ENCODE results near the gene ZDHHC8. TPM values are rescaled to one million over a fixed set of nuclear protein-coding genes. Genes with fewer than 3 reads are reported as not detected.

ZDHHC8 gene
- total and polyA plus RNA-seq, 10 of the 15 experiments (the other 5 are each of a cell fraction or from before 2014, with no cell fraction given), result 0.03 to 46.3 (median 5.3) TPM

- RAD21 ChIA-PET (ENCODE audit: unreplicated experiment), result no interaction called here
- POLR2A ChIA-PET, result no interaction called here
- Histone ChIP-seq H3K4me2 (ENCODE audit: control insufficient read depth, insufficient read depth) (no peak overlapping the region), H3K9ac (ENCODE audit: control insufficient read depth, insufficient read depth, low read length) (no peak overlapping the region), H3K79me2 (ENCODE audit: control insufficient read depth, insufficient read depth, low read length) (no peaks in the 10 kb centered on the region; the same call in 1 of the 2 replicates), H3K9me3 (replicated peaks; ENCODE audit: control insufficient read depth, insufficient read depth, low read length) (no peaks in the 10 kb centered on the region), H4K20me1 (ENCODE audit: control insufficient read depth, insufficient read depth) (no peaks in the 10 kb centered on the region), H3K4me1 (ENCODE audit: control insufficient read depth, insufficient read depth, low read length) (no peaks in the 10 kb centered on the region), H3K27ac (ENCODE audit: control insufficient read depth, insufficient read depth) (no peak overlapping the region), H2AFZ (ENCODE audit: control insufficient read depth, low read depth, low read length) (no peak overlapping the region), H3K4me3 (no peak overlapping the region), H3K27me3 (replicated peaks in 1 of 2; ENCODE audit: control insufficient read depth in 2 of 2, insufficient read depth in 2 of 2, low read length in 1 of 2) (no peaks in the 10 kb centered on the region), H3K36me3 (ENCODE audit: control insufficient read depth in 2 of 2, insufficient read depth in 2 of 2, low read length in 1 of 2) (peaks cover 43 to 47% of the 10 kb centered on the region in 2 experiments)
- WGBS (ENCODE audit: insufficient coverage, insufficient replicate concordance, low lambda C conversion rate, missing lambda C conversion rate), result 87% methylated on average over 9 of the region's 9 CpGs
- FAIRE-seq (no peak), ATAC-seq (no peak), DNase-seq (ENCODE audit: low read depth, low spot score) (no peak)
- no TSS peak for BruUV-seq (replicated peaks)
- CTCF ChIA-PET, result no interaction called here
- SMC1A ChIA-PET (ENCODE audit: uncharacterized antibody, unreplicated experiment), result no interaction called here
- TF ChIP-seq ZNF384 (IDR thresholded peaks at IDR 0.05; ENCODE audit: borderline replicate concordance, low read depth, low read length) (no peak), ZNF207 (IDR thresholded peaks at IDR 0.05; ENCODE audit: borderline replicate concordance) (no peak)
- intact Hi-C loops (cut with micrococcal nuclease; ENCODE audit: unreplicated experiment) (no loop called here), in situ Hi-C loops (cut with MboI) (no loop called here)
Observed at GRCh38 chr22:20090730-20091240, 40.8 kb upstream of the ZDHHC8 start.

GRCh38 chr22:20091690-20092476, 39.7 kb upstream of the ZDHHC8 start:
- no peaks in the 10 kb centered on the region for H3K79me2 ChIP-seq (ENCODE audit: control insufficient read depth, insufficient read depth, low read length)
- H3K36me3 ChIP-seq (ENCODE audit: control insufficient read depth in 2 of 2, insufficient read depth in 2 of 2, low read length in 1 of 2), result peaks cover 42 to 45% of the 10 kb centered on the region in 2 experiments
- no peak overlapping the region for H3K27ac ChIP-seq (ENCODE audit: control insufficient read depth, insufficient read depth)
- no peaks in the 10 kb centered on the region for H4K20me1 ChIP-seq (ENCODE audit: control insufficient read depth, insufficient read depth)
- BruUV-seq (replicated peaks), result no TSS peak
- DNase-seq (ENCODE audit: low read depth, low spot score) (no peak), ATAC-seq (no peak), FAIRE-seq (no peak)
- TF ChIP-seq ZBTB4 (CRISPR knock-in tag; IDR thresholded peaks at IDR 0.05) (no peak), RELA (IDR thresholded peaks at IDR 0.05; ENCODE audit: borderline replicate concordance, partially characterized antibody) (no peak), ZZZ3 (IDR thresholded peaks at IDR 0.05; ENCODE audit: control insufficient read depth, insufficient read length, low read depth) (no peak), ZSCAN29 (IDR thresholded peaks at IDR 0.05) (no peak), PAX5 (IDR thresholded peaks at IDR 0.05; ENCODE audit: borderline replicate concordance, low read depth, low read length) (no peak), GABPA (IDR thresholded peaks at IDR 0.05; ENCODE audit: low read depth) (no peak), MYB (IDR thresholded peaks at IDR 0.05; ENCODE audit: borderline replicate concordance, low read depth, low read length) (no peak)
- no peak overlapping the region for H2AFZ ChIP-seq (ENCODE audit: control insufficient read depth, low read depth, low read length)
- in situ Hi-C loops (cut with MboI) (no loop called here), intact Hi-C loops (cut with micrococcal nuclease; ENCODE audit: unreplicated experiment) (no loop called here)
- ChIA-PET CTCF (no interaction called here), POLR2A (interaction anchor here (0.9 kb wide), 1 partner anchor 10 kb away, joined by 3 read pairs; no protein-coding TSS in a partner anchor), SMC1A (ENCODE audit: uncharacterized antibody, unreplicated experiment) (no interaction called here), RAD21 (ENCODE audit: unreplicated experiment) (no interaction called here)
- H3K4me3 ChIP-seq, result no peak overlapping the region
- H3K27me3 ChIP-seq (replicated peaks in 1 of 2; ENCODE audit: control insufficient read depth in 2 of 2, insufficient read depth in 2 of 2, low read length in 1 of 2), result no peaks in the 10 kb centered on the region
- no peaks in the 10 kb centered on the region for H3K4me1 ChIP-seq (ENCODE audit: control insufficient read depth, insufficient read depth, low read length)
- 97% methylated on average over 16 of the region's 16 CpGs for WGBS (ENCODE audit: insufficient coverage, insufficient replicate concordance, low lambda C conversion rate, missing lambda C conversion rate)
- H3K9ac ChIP-seq (ENCODE audit: control insufficient read depth, insufficient read depth, low read length), result no peak overlapping the region
- no peaks in the 10 kb centered on the region for H3K9me3 ChIP-seq (replicated peaks; ENCODE audit: control insufficient read depth, insufficient read depth, low read length)
- no peak overlapping the region for H3K4me2 ChIP-seq (ENCODE audit: control insufficient read depth, insufficient read depth)

All from GM12878 (cell line).